Upper lobe of left lung (tissue), 4 donors: ENCODE results near the gene TTYH3.

ENCODE experiments used
- EP300 ChIP-seq, 4 donors: sonication (generic); formaldehyde crosslinking; IDR thresholded peaks; one replicate each; pipeline ENCODE4 v1.5.1; 2017; ENCODE audit warnings: antibody characterized with exemption in 4 of 4, control low read depth in 2 of 4
- POLR2A ChIP-seq, 4 donors: fragments of 450-650 bp; IDR thresholded peaks; one replicate each; pipeline ENCODE4 v1.5.1; 2016 to 2017; ENCODE audit warnings: antibody characterized with exemption in 4 of 4, mild to moderate bottlenecking in 2 of 4
- POLR2AphosphoS5 ChIP-seq, 2 donors: sonication (generic); formaldehyde crosslinking; IDR thresholded peaks; one replicate each; pipeline ENCODE4 v1.5.1; 2017; ENCODE audit warnings: antibody characterized with exemption in 2 of 2
- TF ChIP-seq, protein P1 (sequence below), 6 experiments: fragments of 450-650 bp in 4 of 6; fragments of 200-600 bp in 2 of 6; sonication (generic) in 2 of 6; IDR thresholded peaks; one replicate each; pipeline ENCODE4 v1.5.1; 2016 to 2019; ENCODE audit warnings: antibody characterized with exemption in 6 of 6

DNA sequence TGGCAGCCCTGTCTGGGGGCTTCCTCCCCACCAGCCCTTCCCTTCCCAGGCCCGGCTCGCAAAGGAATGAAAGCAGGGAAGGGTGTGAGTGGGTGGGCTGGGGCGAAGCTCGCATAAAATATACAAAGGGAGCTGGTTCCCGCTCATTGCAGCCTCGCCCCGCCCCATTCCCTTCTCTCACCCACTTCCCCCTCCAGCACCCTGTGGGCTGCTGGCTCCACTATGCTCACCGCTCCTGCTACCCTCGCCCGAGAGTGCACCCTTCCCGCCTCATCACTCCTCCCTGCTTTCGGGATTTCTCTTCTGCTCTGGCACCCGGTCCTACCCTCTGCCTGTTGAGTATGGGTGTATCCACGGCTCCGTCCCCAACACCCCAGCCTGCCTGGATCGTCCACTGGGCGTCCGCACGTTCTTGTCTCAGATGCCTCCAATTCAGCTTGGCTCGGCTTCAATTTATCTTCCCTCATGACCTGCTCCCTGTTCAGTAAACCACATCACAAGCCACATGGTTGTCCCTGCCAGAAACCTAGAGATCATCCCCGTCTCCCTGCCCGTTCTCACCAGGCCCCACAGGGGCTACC, 14.4 kb upstream of the TTYH3 start:
- TF ChIP-seq, protein P1, sequence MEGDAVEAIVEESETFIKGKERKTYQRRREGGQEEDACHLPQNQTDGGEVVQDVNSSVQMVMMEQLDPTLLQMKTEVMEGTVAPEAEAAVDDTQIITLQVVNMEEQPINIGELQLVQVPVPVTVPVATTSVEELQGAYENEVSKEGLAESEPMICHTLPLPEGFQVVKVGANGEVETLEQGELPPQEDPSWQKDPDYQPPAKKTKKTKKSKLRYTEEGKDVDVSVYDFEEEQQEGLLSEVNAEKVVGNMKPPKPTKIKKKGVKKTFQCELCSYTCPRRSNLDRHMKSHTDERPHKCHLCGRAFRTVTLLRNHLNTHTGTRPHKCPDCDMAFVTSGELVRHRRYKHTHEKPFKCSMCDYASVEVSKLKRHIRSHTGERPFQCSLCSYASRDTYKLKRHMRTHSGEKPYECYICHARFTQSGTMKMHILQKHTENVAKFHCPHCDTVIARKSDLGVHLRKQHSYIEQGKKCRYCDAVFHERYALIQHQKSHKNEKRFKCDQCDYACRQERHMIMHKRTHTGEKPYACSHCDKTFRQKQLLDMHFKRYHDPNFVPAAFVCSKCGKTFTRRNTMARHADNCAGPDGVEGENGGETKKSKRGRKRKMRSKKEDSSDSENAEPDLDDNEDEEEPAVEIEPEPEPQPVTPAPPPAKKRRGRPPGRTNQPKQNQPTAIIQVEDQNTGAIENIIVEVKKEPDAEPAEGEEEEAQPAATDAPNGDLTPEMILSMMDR (IDR thresholded peaks at IDR 0.05) = no peak
- TF ChIP-seq POLR2A (IDR thresholded peaks at IDR 0.05) (no peak), EP300 (IDR thresholded peaks at IDR 0.05) (no peak), POLR2AphosphoS5 (IDR thresholded peaks at IDR 0.05) (no peak)
